Activated CD4-positive, alpha-beta T cell treated with anti-CD3 and anti-CD28 coated beads, Interleukin-10, Interleukin-2, amounts not matched to agents 100 ng/mL and 50 ng/mL, durations not matched to agents 16 hours and 8 hours (primary cell): Measurements from ENCODE around the gene BLMH.

Source experiments
- DNase-seq: peaks from one replicate; pipeline ENCODE4 v3.0.0-alpha.2; 2020

Gene BLMH, protein sequence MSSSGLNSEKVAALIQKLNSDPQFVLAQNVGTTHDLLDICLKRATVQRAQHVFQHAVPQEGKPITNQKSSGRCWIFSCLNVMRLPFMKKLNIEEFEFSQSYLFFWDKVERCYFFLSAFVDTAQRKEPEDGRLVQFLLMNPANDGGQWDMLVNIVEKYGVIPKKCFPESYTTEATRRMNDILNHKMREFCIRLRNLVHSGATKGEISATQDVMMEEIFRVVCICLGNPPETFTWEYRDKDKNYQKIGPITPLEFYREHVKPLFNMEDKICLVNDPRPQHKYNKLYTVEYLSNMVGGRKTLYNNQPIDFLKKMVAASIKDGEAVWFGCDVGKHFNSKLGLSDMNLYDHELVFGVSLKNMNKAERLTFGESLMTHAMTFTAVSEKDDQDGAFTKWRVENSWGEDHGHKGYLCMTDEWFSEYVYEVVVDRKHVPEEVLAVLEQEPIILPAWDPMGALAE

DNA sequence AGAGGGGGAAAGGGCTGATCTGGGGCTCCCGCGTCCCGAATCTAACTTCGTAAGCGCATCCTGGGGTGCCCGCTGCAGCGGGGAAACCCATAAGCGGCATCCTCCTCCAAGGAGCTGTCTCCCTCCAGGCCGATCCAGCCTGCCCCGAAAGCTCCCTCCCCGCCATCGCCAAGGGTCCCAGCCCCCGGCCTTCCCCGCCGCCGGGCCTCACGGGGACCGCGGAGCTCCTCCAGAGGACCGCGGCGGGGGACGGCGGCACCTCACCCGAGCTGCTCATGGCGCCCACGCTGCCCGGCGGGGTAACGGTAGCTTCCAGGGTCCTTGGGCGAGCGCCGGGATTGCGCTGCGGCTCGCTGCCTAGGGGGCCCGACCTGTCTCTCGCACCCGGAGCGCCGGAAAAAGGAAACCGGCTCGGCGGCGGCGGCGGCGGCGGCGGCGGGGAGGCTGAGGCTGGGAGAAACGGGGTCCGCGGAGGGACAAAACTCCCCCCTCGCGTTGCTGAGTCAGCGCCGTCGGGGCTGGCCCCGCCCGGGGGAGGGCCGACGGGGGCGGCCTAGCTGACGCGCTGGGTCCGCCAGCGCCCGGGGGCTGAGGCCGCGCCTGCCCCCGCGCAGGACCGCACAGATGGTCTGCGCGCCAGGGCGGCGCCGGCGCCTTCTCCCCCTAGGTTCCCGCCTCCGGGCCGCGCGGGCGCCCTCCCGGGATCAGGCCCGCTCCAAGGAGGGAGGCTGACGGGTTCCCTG, at the start of gene BLMH:
BLMH (minus strand) TSS at position 402 of the 743 bp plus-strand sequence; CDS start at position 277, 125 bp downstream.
- peak; percentile 89 for DNase-seq

DNA sequence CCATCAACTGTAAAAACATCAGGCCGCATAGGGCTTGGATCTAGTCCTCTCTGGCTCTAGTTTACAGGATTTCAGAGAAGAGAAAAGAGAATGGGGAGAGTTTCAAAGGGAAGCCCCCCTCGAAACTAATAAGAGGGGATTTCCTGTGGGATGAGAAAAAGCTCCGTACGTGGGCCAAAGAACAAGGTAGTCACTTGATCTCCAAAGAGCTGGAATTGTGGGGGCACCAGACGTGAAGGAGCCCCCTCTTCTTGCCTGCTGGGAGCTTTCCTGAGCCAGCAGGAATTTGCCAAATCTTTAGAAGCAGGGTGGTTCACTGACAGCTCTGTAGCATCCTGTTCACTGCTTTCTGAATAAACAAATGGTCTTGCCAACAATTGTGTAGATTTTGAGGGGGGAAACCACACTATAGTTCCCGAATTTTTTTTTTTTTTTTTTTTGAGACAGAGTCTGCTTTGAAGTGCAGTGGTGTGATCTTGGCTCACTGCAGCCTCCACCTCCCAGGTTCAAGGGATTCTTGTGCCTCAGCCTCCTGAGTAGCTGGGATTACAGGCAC, 49.1 kb upstream of the BLMH start:
- DNase-seq: no peak

DNA sequence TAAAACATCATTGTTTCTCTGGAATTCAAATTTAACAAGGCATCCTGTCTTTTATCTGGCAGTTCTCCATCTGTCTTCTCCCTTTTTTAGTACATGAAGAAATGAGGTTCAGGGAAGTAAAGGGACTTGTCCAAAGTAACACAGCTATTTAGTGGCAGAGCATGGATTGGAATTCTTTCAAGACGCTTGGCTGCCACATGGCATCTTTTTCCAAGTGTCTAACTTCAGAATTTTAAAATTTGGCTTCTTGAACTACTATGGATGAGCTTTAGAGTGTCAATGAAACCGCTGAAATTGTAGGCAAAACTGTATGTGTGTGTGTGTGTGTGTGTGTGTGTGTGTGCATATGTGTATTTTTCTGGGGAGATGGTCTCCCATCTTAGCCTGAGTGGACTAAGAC, 47.3 kb upstream of the BLMH start:
- no peak for DNase-seq

DNA sequence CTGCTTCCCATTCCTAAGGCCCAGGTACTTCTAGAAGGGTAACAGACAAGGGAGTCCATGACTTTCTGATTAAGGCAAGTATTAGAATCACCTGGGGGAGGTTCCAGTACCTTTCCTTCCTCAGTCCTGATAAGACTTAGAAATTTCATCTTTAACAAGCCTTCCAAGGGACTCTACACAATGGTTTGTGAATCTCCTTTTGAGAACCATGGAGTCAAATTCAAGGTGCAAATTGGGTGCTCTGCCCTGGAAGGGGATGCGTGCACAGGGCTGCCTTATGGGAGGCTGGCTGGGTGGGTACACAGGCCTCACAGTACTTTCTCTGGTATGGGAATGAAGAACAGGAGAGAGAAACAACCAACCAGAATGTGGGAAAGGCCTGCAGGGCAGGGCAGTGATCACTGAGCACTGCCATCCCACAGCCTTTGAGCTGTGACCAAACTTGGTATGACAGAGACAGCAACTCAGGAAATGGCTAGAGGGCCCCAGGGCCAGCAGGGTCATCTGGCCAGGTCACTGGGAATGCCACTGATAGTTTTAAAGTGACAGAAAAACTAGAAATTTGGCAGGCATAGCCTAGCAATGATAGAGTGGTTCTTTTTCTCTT, 45.8 kb upstream of the BLMH start:
- no peak for DNase-seq

DNA sequence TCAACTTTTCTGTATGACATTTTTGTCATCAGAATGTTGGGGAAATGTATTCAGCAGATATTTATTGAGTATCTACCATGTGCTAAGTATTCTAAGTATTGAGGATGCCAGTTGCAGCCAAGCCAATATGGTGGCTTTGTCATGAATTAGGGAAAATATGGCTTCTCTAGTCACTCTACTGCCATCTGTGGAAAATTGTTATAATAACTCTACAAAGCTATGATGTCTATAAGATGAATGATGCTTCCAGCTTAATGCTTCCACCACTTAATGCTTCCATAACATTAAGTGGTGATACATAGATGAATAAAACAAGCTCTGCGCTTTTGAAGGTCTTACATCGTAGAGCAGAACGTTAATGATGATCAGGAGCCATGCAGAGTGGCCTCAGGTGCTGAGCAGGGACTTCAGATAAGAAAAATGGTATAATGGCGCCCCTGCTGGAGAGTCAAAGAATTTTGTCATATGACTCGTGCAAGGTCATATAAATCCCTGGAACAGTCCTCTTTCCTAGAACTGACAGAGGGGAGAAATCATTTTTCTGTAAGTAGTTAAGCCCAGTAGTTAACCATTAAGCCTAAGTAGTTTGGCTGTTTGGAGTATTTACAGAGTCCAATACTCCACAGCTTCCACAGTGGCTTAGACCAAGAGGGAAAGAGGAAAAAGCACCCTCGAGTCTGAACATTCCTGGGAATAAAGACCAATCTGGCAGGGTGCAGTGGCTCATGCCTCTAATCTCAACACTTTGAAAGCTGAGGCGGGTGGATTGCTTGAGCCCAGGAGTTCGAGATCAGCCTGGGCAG, 44.8 kb upstream of the BLMH start:
- peak; percentile 77 for DNase-seq

DNA sequence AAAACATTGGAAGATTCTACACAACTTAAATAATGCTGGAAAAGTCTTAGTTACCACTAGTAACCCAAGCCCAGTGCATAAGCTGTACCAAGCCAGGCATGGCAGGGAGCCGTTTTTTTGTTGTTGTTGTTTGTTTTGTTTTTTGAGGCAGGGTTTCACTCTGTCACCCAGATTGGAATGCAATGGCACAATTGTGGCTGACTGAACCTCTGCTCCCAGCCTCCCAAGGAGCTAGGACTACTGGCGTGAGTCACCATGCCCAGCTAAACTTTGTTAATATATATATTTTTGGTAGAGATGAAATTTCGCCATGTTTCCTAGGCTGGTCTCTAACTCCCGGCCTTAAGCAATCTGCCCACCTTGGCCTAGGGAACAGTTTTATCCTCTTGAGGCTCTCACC, 42.7 kb upstream of the BLMH start:
- no peak for DNase-seq

DNA sequence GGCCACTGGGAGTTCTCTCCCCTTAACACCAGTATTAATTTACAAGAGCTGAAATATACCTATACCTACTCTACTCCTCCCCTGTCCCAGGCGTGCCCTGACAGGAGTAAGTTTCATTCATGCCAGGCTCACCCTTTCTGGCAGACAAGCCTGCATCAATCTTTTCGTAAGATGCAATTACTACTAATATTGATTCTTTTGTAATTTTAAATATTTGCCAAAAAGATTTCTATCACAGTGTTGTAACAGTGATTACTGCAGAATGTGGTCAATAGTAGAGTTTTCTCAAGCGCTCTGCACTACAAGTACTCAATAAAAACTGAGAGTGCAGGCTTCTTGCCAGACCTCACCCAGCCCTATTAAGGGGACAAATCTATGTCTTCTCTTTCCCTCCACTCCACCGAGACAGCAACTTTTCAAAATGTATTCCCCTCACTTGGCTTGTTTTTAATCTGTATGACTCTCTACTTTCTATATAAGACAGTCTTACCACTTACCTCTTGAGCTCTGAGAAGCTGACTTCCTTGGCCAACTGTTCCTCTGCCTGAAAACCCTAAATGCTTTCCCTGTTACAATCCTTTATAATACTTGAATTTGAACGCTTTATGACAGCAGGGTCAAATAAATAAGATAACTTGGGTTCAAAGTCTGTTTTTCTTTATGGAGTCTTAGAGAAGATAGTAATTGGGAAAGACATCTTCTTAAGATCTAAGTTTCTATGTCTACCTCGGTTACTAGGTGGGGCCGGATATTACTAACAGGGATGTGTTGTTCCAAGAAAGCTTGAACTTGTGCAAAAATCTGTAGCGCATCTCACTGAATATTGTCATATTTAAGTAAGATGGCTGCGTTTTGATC, 42.0 kb upstream of the BLMH start, which contains the start of gene TMIGD1:
TMIGD1 (minus strand) TSS at position 555 of the 858 bp plus-strand sequence. CDS start 1,924 bp downstream, outside the sequence.
- no peak for DNase-seq

DNA sequence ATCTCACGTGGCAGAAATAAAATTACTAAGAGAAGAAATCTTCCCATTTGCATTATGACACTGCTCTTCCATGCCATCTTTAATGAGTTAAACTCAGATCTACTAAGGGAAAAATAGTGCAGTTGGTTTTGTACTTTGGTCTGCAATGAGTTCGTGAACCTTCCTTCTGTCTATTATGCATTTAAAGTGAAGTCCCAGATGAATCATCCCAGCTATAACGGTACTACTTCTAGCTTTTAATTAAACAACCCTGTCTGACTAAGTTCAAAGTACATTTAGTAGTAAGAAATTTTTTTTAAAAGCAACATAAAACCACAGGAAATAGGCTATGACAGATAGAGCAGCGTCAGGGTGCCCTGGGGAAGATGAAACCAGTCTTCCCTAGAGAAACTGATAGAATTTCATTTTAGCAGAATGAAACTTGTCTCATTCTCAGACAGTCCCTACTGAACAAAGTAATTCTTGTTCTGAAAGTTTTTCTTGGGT, 40.4 kb upstream of the BLMH start:
- DNase-seq: peak; percentile 89

DNA sequence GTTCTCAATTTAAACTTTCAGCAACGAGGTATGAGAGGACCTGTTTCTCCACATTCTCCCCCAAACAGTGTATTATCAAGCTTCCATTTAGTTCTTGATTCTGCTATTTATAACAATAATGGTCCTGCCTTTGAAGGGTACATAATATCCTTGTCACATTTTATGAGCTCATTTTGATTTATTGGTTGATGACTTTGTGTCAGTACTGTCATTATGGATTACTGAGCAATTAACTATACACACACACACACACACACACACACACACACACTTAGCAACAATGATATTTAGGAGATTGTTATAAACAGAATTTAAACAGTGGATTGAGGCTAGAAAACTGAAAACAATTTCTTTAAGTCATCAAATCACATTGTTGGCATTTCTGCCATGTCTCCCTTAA, 35.1 kb upstream of the BLMH start:
- no peak for DNase-seq

DNA sequence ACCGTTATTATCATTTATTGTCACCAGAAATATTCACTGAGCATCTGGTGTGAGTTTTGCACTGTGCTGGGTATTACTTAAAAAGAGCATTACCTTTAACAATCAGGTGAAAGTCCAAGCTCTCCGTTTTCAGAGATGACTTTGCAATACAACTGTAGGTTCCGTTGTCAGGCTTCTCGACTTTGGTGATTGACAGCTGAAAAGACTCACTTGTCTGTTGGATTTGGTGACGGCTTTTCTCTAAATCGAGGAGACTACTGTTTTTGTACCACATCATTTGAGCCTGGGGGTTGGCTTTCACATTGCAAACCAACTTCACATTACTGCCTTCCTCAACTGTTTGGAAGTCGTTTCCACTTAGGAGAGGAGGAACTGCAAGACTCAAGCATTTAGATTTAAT, 33.0 kb upstream of the BLMH start:
- DNase-seq: no peak

DNA sequence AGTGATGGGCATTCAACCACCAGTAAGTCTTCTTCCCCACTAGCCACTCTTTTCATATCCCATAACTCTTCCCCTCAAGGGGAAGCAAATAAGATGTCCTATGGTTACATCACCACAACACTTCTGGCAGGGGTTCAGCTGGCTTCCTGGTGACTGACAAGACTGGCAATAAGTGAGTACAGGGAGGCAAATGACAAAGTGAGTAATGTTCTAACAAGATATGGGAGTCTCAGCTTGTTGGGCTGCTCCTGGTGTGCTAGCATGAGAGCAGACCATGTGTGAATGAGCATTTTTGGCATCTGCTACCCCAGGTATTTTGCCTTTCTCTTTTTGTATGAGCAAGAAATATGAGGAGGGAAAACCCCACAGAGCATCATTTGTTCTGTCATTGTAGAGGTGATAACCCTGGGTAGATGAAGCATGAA, 32.2 kb upstream of the BLMH start:
- peak; percentile 56 for DNase-seq

DNA sequence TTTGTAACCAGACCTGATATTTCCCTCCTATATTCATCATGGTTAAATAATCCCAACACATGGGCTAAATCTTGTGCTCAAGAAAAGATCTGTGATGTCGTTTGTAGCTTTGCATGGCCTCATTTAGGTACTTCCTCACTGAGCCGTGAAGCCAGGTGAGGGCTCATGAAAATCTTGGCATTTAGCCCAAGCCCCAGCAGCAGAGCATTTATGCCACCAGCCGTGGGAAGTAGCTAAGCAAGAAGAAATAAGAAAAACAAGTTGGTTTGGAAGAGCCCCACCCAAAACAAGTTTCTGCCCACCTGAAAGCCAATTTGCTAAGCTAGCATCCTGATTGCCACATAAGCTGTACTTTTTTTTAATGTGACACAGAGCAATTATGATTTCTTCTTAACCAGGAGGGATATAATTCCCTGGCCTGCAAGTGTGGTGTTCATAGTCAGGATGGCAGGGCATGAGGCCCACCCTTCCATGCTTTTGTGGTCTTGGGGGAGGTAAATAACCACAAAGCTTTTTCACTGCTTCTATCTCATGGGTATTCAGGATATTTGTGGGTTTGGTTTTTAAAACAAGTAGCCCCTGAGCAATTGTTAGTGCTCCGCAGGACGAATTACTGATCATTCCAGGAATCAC, 31.6 kb upstream of the BLMH start:
- no peak for DNase-seq

DNA sequence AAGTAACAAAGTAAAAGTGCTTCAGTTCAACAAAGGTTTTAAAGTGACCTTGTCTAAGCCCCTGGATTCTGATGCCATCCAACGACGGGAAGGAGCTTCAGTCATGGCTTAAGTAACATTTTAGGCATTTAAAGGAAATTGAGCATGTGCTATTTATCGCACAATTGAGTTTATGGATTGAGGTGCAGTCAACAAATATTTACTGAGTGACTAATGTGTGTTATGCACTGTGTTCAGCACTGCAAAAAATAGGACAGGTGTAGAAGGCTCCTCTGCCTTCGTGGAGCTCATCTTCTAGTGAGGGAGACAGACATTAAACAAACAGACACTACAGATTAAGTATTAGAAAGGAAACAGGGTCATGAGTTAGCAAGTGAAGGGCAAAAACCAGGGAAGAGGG, 29.6 kb upstream of the BLMH start:
- DNase-seq: no peak

DNA sequence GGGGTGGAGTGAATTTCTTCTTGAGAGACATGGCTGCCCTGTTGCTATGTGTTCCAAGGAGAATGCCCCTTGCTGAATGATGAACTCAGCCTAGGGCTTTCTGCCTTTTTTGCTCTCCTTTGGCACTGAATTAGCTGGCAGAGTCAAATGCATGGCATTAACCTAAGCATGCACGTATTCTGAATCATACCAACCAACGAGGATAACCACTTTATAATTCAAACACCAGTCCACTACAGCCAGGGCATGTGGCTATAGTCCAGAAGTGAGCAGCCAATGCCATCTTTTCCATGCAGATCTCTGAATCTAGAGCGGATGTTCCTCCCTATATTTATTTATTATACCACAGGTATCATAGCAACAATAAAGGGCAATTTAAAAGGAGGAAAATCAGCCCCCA, 26.4 kb upstream of the BLMH start:
- DNase-seq: no peak

DNA sequence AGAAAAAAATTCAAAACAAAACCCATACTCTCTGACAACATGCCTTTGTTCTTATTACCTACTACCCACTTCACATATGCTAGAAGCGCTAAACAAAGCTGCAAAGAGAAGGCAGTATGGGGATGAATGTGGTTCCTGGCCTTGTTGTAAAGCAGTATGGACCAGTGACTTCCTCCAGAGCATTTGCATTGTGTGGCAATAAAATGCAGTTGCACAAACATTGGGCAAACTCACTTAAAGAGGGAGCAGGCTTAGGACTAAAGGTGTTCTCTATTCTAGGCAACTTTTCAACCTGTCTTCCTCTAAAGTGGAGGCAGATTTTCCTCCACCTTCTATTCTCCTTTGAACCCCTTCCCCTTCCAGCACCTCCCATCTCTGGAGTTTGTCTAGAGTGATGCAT, 25.0 kb upstream of the BLMH start:
- DNase-seq: no peak

DNA sequence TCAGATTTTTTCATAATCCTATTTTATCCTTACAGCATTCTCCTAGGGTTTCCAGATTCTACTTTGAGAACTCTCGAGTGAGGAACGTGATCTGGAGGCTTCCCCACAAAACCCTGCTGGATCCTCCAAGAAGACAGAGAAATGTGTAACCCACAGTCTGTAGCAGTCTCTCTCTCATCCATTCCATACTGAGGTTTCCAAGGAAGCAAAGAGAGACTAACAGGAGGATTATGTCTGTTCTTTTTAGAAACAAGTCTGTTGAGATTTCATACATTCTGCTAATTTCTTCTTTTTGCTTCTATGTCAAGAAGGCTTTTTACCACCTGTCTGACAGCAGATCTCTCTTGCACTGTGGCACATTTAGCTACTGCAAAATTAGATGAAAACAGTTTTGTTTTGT, 23.4 kb upstream of the BLMH start:
- DNase-seq: no peak

DNA sequence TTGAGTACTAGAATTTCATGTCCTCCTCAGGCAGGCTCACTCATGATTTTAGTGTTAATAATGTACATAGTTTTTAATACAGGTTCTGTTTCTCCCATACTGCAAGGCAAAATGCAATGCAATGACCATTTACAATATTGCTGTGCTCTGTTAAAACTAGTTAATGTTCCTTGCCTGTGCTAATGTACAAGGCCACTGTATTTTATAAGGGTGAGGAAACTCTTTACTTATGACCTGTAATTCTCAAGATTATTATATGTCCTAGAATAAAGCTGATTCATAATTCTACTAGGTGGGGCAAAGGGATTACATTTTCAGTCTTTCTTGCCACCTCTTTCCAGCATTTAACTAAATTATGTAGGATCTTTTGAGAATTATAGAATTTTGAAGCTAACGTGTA, 22.7 kb upstream of the BLMH start:
- DNase-seq: no peak

DNA sequence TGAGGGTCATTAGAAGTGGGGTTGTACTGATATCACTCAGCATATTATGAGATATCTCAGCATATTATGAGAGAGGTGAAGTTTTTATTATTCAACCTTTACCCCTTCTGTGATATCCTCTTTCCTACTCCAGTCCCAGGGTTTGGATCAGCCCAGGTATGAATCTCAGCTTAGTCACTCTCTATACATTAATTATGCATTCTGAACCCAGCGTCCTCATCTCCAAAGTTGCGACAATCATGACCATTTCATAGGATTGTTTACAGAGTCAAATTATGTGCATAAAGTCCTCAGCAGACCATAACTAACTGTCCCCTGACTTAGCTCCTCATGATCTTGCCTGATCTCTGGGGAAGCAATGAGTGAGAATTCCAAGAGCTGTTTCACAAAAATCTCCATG, 20.5 kb upstream of the BLMH start:
- DNase-seq: no peak

DNA sequence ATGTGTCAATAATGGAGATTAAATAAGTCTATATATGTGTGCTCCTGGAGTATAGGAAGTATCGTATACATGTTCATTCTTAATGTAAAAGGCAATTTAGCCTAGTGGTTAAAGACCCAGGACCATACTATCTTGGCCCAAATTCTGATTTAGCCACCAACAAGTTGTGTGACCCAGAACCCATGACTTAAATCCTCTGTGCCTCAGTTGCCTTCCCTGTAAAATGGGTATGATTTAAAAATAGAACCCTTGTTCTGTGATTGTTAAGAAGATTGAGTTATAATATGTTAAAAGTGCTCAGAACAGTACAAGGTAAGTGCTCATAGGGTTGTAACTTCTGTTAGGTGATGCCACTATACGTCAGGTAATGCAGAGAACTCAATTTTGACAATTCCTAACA, 18.8 kb upstream of the BLMH start:
- DNase-seq: no peak

DNA sequence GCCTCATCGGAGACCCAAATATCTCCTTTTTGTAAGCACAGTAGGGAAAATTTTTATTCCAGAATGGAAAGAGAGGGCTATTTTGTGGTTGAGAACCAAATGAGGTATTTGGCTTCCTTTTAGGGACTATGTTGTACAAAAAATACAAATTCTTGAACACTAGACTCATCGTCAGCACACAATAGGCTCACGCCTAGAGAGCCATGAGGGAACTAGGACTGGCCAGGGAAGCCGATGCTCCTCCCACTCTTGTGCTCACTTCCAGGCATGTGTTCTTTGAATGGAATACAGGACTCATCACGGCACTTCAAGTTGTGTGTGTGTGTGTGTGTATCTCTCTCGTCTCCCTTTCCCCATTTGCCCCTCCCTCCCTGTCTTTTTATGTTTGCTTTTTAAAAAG, 17.8 kb upstream of the BLMH start:
- DNase-seq: no peak

DNA sequence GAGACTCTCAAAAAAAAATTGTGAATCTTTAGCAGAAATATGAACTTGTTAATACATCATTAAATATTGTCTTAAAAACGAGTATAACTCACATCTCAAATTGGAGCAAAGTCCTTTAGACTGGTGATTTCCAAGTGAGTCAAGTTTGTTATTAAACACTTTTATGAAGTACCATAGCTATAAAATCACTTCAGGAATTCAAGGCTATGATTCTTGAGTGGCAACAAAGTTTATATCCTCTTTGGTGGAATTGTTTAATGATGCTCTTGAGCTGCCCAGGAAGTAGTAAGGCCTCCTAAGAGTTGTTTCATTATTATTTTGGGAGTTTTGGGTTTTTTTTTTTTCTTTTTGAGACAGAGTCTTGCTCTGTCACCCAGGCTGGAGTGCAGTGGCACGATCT, 16.7 kb upstream of the BLMH start:
- DNase-seq: no peak
